IPS DF 4.7 (cell line): ENCODE results near the gene KIF26B.
"Not testable (repeated sequence)": the region's sequence is repeated elsewhere in the genome, so short reads cannot be mapped to it uniquely, and the experiment has no call there.

ENCODE experiments used
- DNase-seq: peaks from one replicate; pipeline ENCODE4 v3.0.0-alpha.2; 2013; ENCODE audit warnings: low spot score; ENCODE audit errors: extremely low read depth

The KIF26B gene

GRCh38 chr1:245313576-245313975, 158.8 kb downstream of the KIF26B start:
- DNase-seq, result no peak

- DNase-seq, result no peak
Observed at GRCh38 chr1:245316784-245317183, 162.0 kb downstream of the KIF26B start.

GRCh38 chr1:245317217-245317616, 162.4 kb downstream of the KIF26B start:
- no peak for DNase-seq

GRCh38 chr1:245319094-245319493, 164.3 kb downstream of the KIF26B start:
- no peak for DNase-seq

- no peak for DNase-seq
Observed at GRCh38 chr1:245322673-245323072, 167.9 kb downstream of the KIF26B start.

GRCh38 chr1:245323765-245324164, 169.0 kb downstream of the KIF26B start:
- DNase-seq, result not testable (repeated sequence)

- no peak for DNase-seq
Observed at GRCh38 chr1:245325922-245326795, 171.4 kb downstream of the KIF26B start.

- no peak for DNase-seq
Observed at GRCh38 chr1:245327360-245327759, 172.6 kb downstream of the KIF26B start.

- DNase-seq, result no peak
Observed at GRCh38 chr1:245327842-245328241, 173.1 kb downstream of the KIF26B start.

GRCh38 chr1:245330951-245331350, 176.2 kb downstream of the KIF26B start:
- DNase-seq, result no peak

- DNase-seq, result no peak
Observed at GRCh38 chr1:245332085-245332484, 177.3 kb downstream of the KIF26B start.

- DNase-seq, result no peak
Observed at GRCh38 chr1:245332513-245332912, 177.7 kb downstream of the KIF26B start.

- DNase-seq, result no peak
Observed at GRCh38 chr1:245334235-245334634, 179.4 kb downstream of the KIF26B start.

- no peak for DNase-seq
Observed at GRCh38 chr1:245334827-245335490, 180.2 kb downstream of the KIF26B start.

- not testable (repeated sequence) for DNase-seq
Observed at GRCh38 chr1:245335684-245336083, 180.9 kb downstream of the KIF26B start.

- DNase-seq, result no peak
Observed at GRCh38 chr1:245336149-245336983, 181.6 kb downstream of the KIF26B start.

GRCh38 chr1:245336984-245337355, 182.2 kb downstream of the KIF26B start:
- DNase-seq, result not testable (repeated sequence)

GRCh38 chr1:245337829-245338484, 183.2 kb downstream of the KIF26B start:
- DNase-seq, result no peak

GRCh38 chr1:245338485-245338877, 183.7 kb downstream of the KIF26B start:
- no peak for DNase-seq

GRCh38 chr1:245341743-245342142, 187.0 kb downstream of the KIF26B start:
- no peak for DNase-seq

GRCh38 chr1:245345191-245345884, 190.6 kb downstream of the KIF26B start:
- no peak for DNase-seq
